ENCODE measurements around the gene KLHL30. TPM values are rescaled to one million over a fixed set of nuclear protein-coding genes. Genes with fewer than 3 reads are reported as not detected.

Gene KLHL30
- total RNA-seq, 2 experiments from 2014 or later, result not detected

GRCh38 chr2:238132463-238133450 lies 5.7 kb upstream of the KLHL30 start:
- H3K27ac Mint-ChIP-seq, result no peak overlapping the region
- no peak overlapping the region for H3K4me3 Mint-ChIP-seq

GRCh38 chr2:238133499-238134392 lies 4.7 kb upstream of the KLHL30 start:
- no peaks in the 10 kb centered on the region for H3K36me3 Mint-ChIP-seq
- DNase-seq, result no peak
- ChIA-PET POLR2A (no interaction called here), CTCF (no interaction called here)
- intact Hi-C loops (cut with micrococcal nuclease), result no loop called here
- H3K27ac Mint-ChIP-seq, result no peak overlapping the region
- H3K27me3 Mint-ChIP-seq, result no peaks in the 10 kb centered on the region
- no peak overlapping the region for H3K4me3 Mint-ChIP-seq
- no peaks in the 10 kb centered on the region for H3K4me1 Mint-ChIP-seq (ENCODE audit: low read depth)
- no peaks in the 10 kb centered on the region for H3K9me3 Mint-ChIP-seq

More at GRCh38 chr2:238132463-238133450, 5.7 kb upstream of the KLHL30 start:
- CTCF ChIA-PET, result no interaction called here
- POLR2A ChIA-PET, result no interaction called here
- H3K36me3 Mint-ChIP-seq, result no peaks in the 10 kb centered on the region
- H3K4me1 Mint-ChIP-seq (ENCODE audit: low read depth), result no peaks in the 10 kb centered on the region
- intact Hi-C loops (cut with micrococcal nuclease), result no loop called here
- DNase-seq, result no peak
- H3K9me3 Mint-ChIP-seq, result no peaks in the 10 kb centered on the region
- no peaks in the 10 kb centered on the region for H3K27me3 Mint-ChIP-seq

- H3K27ac Mint-ChIP-seq, result no peak overlapping the region
- no peak overlapping the region for H3K4me3 Mint-ChIP-seq
- CTCF ChIA-PET, result no interaction called here
- H3K27me3 Mint-ChIP-seq, result no peaks in the 10 kb centered on the region
- DNase-seq, result no peak
- no peaks in the 10 kb centered on the region for H3K9me3 Mint-ChIP-seq
- intact Hi-C loops (cut with micrococcal nuclease), result no loop called here
- no peaks in the 10 kb centered on the region for H3K36me3 Mint-ChIP-seq
- H3K4me1 Mint-ChIP-seq (ENCODE audit: low read depth), result no peaks in the 10 kb centered on the region
- POLR2A ChIA-PET, result no interaction called here
These were observed 4.1 kb upstream of the KLHL30 start for GRCh38 chr2:238134393-238134785.

- no peaks in the 10 kb centered on the region for H3K27me3 Mint-ChIP-seq
- CTCF ChIA-PET, result no interaction called here
- no peaks in the 10 kb centered on the region for H3K36me3 Mint-ChIP-seq
- no peak overlapping the region for H3K4me3 Mint-ChIP-seq
- no peak for DNase-seq
- H3K9me3 Mint-ChIP-seq, result no peaks in the 10 kb centered on the region
- intact Hi-C loops (cut with micrococcal nuclease), result no loop called here
- H3K4me1 Mint-ChIP-seq (ENCODE audit: low read depth), result no peaks in the 10 kb centered on the region
- POLR2A ChIA-PET, result no interaction called here
- no peak overlapping the region for H3K27ac Mint-ChIP-seq
These were observed 2.8 kb upstream of the KLHL30 start for GRCh38 chr2:238135601-238136150.

DNA sequence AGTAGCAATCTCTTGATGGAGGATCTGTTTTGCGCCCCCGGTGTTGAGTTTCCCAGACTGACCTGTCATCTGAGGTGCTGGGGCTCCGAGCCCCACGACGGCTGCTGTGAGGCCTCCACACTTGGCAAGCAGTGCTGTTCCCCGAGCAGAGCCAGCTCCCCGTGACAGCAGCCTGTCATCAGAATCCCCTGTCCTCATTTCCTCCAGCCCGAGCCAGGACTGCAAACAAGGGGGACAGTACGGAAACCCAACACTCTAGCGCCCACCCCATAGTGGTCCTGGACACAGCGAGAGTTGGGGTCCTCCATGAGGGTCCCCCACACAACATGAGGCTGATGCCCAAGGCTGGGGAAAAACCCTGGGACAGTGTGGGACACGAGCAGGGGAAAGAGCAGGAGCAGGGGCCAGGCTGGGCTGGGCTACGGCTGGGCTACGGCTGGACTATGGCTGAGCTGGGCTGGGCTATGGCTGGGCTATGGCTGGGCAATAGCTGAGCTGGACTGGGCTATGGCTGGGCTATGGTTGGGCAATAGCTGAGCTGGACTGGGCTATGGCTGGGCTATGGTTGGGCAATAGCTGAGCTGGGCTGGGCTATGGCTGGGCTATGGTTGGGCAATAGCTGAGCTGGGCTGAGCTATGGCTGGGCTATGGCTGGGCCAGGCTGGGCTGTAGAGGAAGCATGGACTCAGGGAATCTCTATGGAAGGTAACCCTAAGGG lies 1.5 kb upstream of the KLHL30 start:
- intact Hi-C loops (cut with micrococcal nuclease), result no loop called here
- DNase-seq, result no peak
- ChIA-PET POLR2A (interaction anchor here (0.5 kb wide), 1 partner anchor 533 kb away, joined by 4 read pairs; no protein-coding TSS in a partner anchor), CTCF (no interaction called here)
- Mint-ChIP-seq H3K4me3 (no peak overlapping the region), H3K9me3 (no peaks in the 10 kb centered on the region), H3K27ac (no peak overlapping the region), H3K4me1 (ENCODE audit: low read depth) (peaks cover 5% of the 10 kb centered on the region), H3K27me3 (no peaks in the 10 kb centered on the region), H3K36me3 (no peaks in the 10 kb centered on the region)

- Mint-ChIP-seq H3K27ac (no peak overlapping the region), H3K4me1 (ENCODE audit: low read depth) (peaks cover 5% of the 10 kb centered on the region), H3K9me3 (no peaks in the 10 kb centered on the region), H3K36me3 (no peaks in the 10 kb centered on the region), H3K27me3 (no peaks in the 10 kb centered on the region), H3K4me3 (no peak overlapping the region)
- CTCF ChIA-PET, result no interaction called here
- no peak for DNase-seq
- intact Hi-C loops (cut with micrococcal nuclease), result no loop called here
- POLR2A ChIA-PET, result interaction anchor here (0.5 kb wide), 1 partner anchor 534 kb away, joined by 4 read pairs; no protein-coding TSS in a partner anchor
These were observed 583 bp upstream of the KLHL30 start for GRCh38 chr2:238137885-238138284.

GRCh38 chr2:238139196-238140039 lies 950 bp downstream of the KLHL30 start:
- H3K9me3 Mint-ChIP-seq, result no peaks in the 10 kb centered on the region
- CTCF ChIA-PET, result interaction anchor here (0.6 to 1.4 kb wide), 6 partner anchors 52 to 627 kb away, joined by 3 read pairs; no protein-coding TSS in a partner anchor
- POLR2A ChIA-PET, result no interaction called here
- no peak overlapping the region for H3K27ac Mint-ChIP-seq
- no peak overlapping the region for H3K4me3 Mint-ChIP-seq
- no peaks in the 10 kb centered on the region for H3K36me3 Mint-ChIP-seq
- peak; percentile 42 for DNase-seq
- intact Hi-C loops (cut with micrococcal nuclease), result no loop called here
- H3K27me3 Mint-ChIP-seq, result no peaks in the 10 kb centered on the region
- peaks cover 5% of the 10 kb centered on the region for H3K4me1 Mint-ChIP-seq (ENCODE audit: low read depth)

GRCh38 chr2:238140040-238140439 lies 1.6 kb downstream of the KLHL30 start:
- H3K4me1 Mint-ChIP-seq (ENCODE audit: low read depth), result peaks cover 5% of the 10 kb centered on the region
- no peaks in the 10 kb centered on the region for H3K36me3 Mint-ChIP-seq
- no peak overlapping the region for H3K4me3 Mint-ChIP-seq
- H3K27ac Mint-ChIP-seq, result no peak overlapping the region
- no peak for DNase-seq
- ChIA-PET CTCF (interaction anchor here (1.1 to 1.4 kb wide), 3 partner anchors 52 to 286 kb away, joined by 3 read pairs; no protein-coding TSS in a partner anchor), POLR2A (no interaction called here)
- H3K27me3 Mint-ChIP-seq, result no peaks in the 10 kb centered on the region
- intact Hi-C loops (cut with micrococcal nuclease), result no loop called here
- no peaks in the 10 kb centered on the region for H3K9me3 Mint-ChIP-seq

GRCh38 chr2:238140721-238141540 lies 2.5 kb downstream of the KLHL30 start:
- Mint-ChIP-seq H3K9me3 (no peaks in the 10 kb centered on the region), H3K4me1 (ENCODE audit: low read depth) (peaks cover 5% of the 10 kb centered on the region), H3K27me3 (no peaks in the 10 kb centered on the region), H3K4me3 (no peak overlapping the region), H3K36me3 (no peaks in the 10 kb centered on the region), H3K27ac (no peak overlapping the region)
- ChIA-PET CTCF (interaction anchor here (1.2 kb wide), 1 partner anchor 286 kb away, joined by 3 read pairs; no protein-coding TSS in a partner anchor), POLR2A (no interaction called here)
- no peak for DNase-seq
- intact Hi-C loops (cut with micrococcal nuclease), result no loop called here

- peaks cover 5% of the 10 kb centered on the region for H3K4me1 Mint-ChIP-seq (ENCODE audit: low read depth)
- CTCF ChIA-PET, result no interaction called here
- intact Hi-C loops (cut with micrococcal nuclease), result no loop called here
- no peak for DNase-seq
- no peaks in the 10 kb centered on the region for H3K36me3 Mint-ChIP-seq
- no peaks in the 10 kb centered on the region for H3K9me3 Mint-ChIP-seq
- H3K4me3 Mint-ChIP-seq, result no peak overlapping the region
- POLR2A ChIA-PET, result no interaction called here
- no peak overlapping the region for H3K27ac Mint-ChIP-seq
- no peaks in the 10 kb centered on the region for H3K27me3 Mint-ChIP-seq
These were observed 3.3 kb downstream of the KLHL30 start for GRCh38 chr2:238141541-238142318.

Data from activated CD4-positive, alpha-beta memory T cell treated with anti-CD3 and anti-CD28 coated beads for 36 hours (primary cell).